ENCODE measurements around the gene MLH1.
"Not testable (repeated sequence)": the region's sequence is repeated elsewhere in the genome, so short reads cannot be mapped to it uniquely, and the experiment has no call there.

The MLH1 gene

GRCh38 chr3:37040231-37040630 lies 46.9 kb downstream of the MLH1 start:
- no peak for DNase-seq

GRCh38 chr3:37041546-37042195 lies 48.4 kb downstream of the MLH1 start:
- peak; percentile 2 for DNase-seq

DNA sequence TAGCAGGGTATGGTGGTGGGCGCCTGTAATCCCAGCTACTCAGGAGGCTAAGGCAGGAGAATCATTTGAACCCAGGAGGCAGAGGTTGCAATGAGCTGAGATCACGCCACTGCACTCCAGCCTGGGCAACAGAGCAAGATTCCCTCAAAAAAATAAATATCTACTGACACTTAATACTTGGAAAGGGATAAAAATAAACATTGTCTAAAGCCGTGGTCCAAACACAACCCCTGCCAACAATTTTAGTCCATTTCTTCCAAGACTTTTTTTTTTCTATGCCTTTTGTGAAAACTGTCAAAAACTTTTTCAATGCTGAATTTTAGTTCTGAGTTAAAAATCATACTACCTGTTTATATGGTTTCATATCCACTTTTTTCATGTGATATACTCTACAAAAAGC lies 49.4 kb downstream of the MLH1 start:
- DNase-seq: not testable (repeated sequence)

DNA sequence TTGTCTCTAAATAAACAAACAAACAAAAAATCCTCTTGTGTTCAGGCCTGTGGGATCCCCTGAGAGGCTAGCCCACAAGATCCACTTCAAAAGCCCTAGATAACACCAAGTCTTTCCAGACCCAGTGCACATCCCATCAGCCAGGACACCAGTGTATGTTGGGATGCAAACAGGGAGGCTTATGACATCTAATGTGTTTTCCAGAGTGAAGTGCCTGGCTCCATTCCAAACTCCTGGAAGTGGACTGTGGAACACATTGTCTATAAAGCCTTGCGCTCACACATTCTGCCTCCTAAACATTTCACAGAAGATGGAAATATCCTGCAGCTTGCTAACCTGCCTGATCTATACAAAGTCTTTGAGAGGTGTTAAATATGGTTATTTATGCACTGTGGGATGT lies 57.0 kb downstream of the MLH1 start:
- DNase-seq: peak; percentile 73

GRCh38 chr3:37052860-37053259 lies 59.5 kb downstream of the MLH1 start:
- DNase-seq: no peak

DNA sequence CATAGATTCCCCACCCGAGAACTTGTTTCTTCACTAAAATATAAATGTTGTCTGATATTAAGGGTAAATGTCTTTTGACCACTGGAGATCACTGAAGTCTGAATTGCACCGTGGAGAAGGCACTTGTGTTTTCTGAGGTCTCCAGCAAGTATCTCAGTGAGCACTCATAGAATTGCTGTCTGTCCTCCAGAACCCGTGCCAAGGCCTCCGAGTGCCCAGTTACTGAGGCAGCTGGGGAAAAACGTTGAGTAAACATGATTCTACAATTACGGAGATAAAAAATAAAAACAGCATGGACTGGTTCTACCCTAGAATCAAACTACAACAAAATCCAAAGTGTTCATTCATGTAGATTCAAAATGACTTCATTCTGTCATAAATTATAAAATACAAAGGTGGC lies 60.0 kb downstream of the MLH1 start:
- DNase-seq: no peak

DNA sequence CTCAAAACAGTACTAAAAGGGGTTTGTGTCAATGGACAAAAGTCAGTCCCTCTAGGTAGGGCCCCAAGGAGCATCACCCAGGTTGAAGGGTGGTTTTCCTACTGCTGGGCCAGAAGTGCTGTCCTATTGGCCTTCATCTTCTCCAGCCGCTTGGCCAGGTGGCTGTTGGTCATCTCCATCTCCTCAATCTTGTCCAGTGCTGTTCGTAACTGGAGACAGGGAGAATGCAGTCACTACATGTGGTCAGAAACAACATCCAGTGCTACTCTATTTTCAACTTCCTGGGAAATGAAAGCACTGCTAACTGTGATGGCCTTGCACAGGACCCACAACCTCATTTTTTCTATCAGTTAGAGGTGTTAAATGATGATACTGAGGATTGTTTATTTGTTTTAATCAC lies 60.4 kb downstream of the MLH1 start:
- DNase-seq: no peak

DNA sequence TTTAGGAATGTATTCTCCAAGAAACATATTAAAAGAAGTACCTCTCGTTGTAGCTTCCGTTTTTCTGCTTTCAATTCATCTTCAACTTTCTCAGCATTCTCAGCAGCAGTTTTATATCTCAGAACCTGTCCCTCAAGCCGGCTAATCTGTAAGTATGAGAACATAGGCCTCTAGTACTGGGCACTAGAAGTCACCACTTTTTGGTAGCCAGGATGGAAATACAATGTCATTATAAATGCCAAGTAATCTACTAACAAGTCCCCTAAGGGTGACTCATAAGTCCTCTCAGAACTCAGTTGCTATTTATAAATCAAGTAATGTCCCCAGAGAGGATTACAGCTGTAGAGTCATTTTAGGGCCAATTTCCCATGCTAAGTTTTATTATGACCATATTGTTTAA lies 61.1 kb downstream of the MLH1 start:
- no peak for DNase-seq

DNA sequence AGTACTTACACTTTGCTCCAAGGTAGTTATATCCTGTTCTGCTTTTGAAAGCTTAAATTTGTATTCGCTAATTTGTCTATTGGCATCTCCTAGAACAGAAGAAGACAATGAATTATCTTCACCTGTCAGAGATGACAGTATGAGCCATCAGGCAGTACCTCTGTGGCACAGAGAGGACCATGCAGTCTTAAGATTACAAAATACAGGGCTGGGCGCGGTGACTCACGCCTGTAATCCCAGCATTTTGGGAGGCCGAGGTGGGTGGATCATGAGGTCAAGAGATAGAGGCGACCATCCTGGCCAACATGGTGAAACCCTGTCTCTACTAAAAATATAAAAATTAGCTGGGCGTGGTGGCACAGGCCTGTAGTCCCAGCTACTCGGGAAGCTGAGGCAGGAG lies 61.8 kb downstream of the MLH1 start:
- not testable (repeated sequence) for DNase-seq

DNA sequence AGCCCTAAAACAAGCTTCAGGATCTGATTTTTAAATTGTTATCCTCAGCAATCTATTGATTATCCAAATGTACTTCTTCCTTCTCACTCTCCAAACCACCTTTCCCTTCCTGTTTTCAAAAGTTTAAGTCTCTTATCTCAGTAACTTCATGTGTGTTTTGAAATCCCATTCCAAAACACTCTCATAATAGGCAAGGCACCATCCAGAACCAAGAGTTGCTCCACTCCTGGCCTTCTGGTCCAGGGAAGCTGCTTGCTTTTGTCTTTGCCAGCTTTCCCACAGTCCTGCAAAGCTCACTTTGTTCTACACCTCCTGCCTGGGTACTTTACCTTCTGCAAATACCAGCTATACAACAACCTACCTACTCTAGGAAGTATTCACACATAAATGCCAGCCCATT lies 63.5 kb downstream of the MLH1 start:
- no peak for DNase-seq

GRCh38 chr3:37058117-37058516 lies 64.8 kb downstream of the MLH1 start:
- no peak for DNase-seq

DNA sequence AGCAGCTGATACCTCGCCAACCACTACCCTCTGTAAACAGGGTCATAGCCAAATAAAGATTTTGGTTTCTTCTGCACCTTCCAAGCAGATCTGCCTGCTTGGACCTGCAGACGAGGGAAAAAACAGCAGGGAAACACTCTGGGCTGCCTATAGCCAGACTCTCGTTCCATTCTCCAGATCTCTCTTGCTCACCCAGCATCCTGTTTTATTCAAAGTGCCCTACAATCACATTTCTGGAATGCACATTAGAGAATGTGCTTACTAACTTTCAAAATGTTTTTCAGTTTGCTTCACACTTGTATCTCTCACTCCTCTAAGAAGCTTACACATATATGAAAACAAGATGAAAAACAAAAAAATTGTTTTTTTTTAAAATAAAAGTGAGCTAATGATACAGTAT lies 71.4 kb downstream of the MLH1 start:
- DNase-seq: no peak

DNA sequence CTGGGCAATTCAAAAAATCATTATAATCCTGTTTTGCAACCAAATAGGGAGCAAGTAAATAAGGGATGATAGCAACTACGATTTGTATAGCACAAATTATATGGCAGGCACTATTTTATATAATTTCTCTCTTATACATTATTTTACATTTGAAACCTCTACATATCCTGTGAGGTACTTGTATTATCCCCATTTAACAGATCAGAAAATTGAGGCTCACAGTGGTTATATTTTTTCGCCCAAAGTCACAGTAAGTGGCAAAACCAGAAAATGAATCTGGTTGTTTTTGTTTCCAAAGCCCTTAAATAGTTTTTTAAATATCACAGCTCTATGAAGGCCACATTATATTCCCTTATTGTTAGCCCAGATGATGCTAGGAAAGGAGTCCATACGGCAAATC lies 74.3 kb downstream of the MLH1 start:
- no peak for DNase-seq

DNA sequence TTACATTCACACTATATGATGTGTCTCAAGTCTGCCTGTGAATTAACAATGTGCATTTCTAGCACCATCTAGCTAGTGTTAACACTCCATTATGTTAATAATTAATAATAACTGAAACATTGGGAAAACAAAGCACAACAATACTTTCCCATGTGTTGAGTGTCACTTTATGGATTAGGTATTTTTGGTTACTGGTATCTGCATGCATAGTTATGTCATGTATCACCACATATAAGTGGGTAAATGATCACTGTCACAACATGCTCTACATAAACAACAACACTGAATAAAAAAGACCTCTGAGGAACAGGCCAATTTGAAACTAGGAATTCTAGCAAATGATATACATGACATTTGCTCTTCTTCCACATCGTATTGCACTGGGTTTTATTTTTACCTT lies 74.7 kb downstream of the MLH1 start:
- DNase-seq: no peak

DNA sequence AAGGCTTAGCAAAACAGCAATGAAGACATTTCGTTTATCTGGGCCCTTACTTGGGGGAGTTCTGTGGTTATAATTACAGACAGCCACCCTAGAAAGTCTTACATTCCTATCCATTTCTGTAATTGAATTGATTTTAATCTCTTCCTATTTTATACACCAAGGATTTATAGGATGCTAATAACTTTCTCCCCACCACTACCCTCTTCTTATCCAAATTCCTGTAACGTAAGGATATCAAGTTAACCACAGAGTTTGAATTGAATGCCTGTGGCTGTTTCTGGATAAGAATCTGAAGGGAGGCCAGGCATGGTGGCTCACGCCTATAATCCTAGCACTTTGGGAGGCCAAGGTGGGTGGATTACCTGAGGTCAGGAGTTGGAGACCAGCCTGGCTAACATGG lies 78.6 kb downstream of the MLH1 start:
- DNase-seq: no peak

GRCh38 chr3:37072892-37073291 lies 79.6 kb downstream of the MLH1 start:
- no peak for DNase-seq

- DNase-seq: no peak
Measured at GRCh38 chr3:37074178-37074577, 80.9 kb downstream of the MLH1 start.

DNA sequence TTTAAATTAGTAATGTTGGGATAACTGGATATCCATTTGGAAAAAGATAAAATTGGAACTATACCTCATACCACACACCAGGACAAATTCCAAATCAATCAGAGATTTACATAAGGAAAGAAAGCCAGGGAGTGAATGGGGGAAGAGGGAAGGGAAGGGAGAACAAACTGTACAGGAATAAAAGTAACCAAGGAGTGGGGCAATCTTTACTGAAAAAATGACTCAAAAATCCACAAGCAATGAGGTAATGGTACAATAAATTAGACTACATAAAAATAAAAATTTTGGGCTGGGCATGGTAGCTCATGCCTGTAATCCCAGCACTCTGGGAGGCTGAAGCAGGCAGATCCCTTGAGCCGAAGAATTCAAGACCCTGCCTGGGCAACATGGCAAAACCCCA lies 82.6 kb downstream of the MLH1 start:
- DNase-seq: no peak

GRCh38 chr3:37082317-37082716 lies 89.0 kb downstream of the MLH1 start:
- no peak for DNase-seq

DNA sequence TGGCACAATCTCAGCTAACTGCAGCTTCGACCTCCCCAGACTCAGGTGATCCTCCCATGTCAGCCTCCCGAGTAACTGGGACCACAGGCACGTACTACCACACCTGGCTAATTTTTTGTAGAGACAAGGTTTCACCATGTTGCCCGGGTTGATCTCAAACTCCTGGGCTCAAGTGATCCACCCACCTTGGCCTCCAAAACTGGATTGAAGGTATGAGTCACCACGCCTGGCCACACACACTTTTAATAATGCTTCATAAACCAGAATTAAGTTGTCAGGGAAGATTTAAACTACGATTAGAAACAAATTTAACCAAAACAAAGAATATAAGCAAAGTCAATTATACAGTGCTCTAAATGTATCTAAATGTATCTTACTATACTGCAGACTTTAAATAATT lies 93.6 kb downstream of the MLH1 start:
- DNase-seq: no peak

DNA sequence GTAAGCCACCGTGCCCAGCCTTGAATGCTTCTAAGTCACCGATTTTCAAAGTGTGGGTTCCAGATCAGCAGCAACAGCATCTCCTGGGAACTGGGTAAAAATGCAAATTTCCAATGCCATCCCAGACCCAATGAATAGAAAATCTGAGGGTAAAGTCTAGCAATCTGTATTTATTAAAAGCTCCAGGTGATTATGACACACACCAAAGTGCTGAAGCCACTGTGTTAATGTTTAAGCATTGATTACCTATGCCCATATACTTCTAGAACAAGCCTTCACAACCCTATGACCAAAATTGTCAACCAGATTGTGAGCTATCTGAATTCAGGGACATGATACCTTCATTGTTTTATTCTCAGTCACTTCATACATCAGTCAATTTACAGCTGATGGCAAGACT lies 94.6 kb downstream of the MLH1 start:
- DNase-seq: no peak

DNA sequence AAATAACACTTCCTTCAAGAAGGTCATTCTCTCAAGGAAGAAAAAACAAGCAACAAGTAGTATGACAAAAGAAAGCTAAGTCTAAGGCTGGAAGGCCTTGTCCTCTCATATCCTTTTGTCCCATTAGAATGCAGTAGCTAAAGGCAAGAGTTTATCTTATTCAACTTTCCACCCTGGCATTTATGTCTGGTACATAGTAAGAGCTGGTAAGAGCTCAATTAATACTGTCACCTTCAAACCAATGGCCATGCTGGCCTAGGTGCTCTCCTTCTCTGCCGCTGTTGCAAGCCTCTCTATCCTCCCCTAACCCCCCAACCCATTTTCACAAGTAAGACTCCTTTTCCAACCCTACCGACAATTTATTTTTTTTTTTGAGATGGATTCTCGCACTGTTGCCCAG lies 99.2 kb downstream of the MLH1 start:
- no peak for DNase-seq

GRCh38 chr3:37093481-37093880 lies 100.2 kb downstream of the MLH1 start:
- no peak for DNase-seq

DNA sequence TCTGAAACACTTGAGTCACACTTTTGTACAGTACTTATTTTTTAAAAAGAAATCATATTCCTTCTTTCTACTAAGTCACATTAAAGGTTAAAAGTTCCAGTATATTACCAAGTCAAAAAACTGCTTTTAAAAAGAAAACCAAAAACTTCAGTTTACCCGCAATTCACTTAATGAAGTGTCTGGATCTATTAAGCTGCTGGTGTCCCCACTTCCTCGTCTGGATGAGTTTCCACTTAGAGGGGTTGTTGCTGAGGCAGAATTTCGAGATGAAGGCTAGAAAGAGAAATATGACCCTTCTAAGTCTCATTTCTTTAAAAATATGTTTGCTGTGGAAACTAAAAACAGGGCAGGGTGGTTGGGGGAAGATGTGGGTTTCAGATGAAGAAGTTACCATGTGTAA lies 101.3 kb downstream of the MLH1 start:
- DNase-seq: no peak

DNA sequence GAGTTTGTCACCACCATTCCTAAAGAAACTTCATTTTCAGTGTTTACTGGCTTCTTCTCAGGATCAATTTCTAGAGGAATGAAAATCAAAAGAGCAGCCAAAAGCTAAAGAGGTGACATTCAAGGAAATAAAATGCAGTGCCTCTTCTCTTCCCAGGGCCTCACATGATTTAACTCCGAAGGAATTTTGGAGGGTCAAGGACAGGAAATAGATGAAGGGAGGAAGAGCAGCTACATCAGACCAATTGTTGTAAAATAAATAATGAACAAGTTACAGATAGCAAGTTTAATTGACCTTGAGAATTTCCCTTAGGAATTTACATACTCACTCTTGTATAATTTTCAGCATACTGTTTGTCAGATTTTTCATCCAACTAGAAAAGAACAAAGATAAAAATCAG lies 103.0 kb downstream of the MLH1 start:
- no peak for DNase-seq

DNA sequence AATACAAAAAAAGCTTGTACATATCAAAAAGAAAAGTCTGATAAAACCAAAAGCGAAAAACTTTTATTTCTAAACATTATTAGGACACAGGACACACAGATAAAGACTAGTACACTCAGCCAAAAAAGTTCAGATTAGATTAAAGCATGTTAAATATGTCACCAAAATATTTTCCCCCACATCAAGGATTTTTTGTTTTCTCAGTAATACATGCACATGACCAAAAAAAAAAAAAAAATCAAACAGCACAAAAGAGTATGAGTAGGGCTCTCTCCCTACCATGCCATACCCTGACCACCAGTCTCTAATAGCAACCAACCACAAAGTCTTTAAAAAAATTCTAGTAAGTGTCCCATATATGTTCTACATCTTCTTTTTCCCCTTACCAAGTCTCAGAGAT lies 103.7 kb downstream of the MLH1 start:
- DNase-seq: no peak

Data from NCI-H345 (cell line).